Testis (tissue), 2 donors: ENCODE results near the gene FRMD4B.

Source experiments
- POLR2A ChIP-seq: fragments of 450-650 bp; IDR thresholded peaks from one replicate; pipeline ENCODE4 v1.6.1; 2017; ENCODE audit warnings: antibody characterized with exemption, mild to moderate bottlenecking, moderate library complexity
- TF ChIP-seq, protein P1 (sequence below), 3 experiments: fragments of 450-650 bp in 2 of 3; fragments of 200-600 bp in 1 of 3; sonication (generic) in 1 of 3; IDR thresholded peaks; one replicate each; pipeline ENCODE4 v1.5.1; 2016 to 2019; ENCODE audit warnings: antibody characterized with exemption in 3 of 3, mild to moderate bottlenecking in 2 of 3, moderate library complexity in 1 of 3

DNA sequence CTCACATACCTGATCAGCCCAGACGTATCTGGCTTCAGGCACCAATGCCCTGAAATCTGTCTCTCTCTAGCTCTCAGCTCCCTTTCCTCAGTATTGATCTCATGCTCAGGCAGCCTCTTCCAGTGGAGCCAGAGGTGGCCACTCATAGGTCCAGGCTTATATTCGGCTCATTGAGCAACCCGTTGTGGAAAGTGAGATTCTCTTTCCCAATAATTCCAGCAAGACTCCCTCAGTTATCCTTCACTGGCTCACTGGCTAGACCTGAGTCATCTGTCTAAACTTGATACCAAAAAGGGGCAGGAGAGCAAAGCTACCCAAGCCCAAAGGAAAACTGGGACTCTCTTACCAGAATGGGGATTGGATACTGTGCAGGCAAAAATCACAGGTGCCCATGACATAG lies 33.4 kb upstream of the FRMD4B start:
- TF ChIP-seq, protein P1, sequence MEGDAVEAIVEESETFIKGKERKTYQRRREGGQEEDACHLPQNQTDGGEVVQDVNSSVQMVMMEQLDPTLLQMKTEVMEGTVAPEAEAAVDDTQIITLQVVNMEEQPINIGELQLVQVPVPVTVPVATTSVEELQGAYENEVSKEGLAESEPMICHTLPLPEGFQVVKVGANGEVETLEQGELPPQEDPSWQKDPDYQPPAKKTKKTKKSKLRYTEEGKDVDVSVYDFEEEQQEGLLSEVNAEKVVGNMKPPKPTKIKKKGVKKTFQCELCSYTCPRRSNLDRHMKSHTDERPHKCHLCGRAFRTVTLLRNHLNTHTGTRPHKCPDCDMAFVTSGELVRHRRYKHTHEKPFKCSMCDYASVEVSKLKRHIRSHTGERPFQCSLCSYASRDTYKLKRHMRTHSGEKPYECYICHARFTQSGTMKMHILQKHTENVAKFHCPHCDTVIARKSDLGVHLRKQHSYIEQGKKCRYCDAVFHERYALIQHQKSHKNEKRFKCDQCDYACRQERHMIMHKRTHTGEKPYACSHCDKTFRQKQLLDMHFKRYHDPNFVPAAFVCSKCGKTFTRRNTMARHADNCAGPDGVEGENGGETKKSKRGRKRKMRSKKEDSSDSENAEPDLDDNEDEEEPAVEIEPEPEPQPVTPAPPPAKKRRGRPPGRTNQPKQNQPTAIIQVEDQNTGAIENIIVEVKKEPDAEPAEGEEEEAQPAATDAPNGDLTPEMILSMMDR (IDR thresholded peaks at IDR 0.05): no peak
- TF ChIP-seq POLR2A: no peak
